SH-SY5Y (cell line): ENCODE measurements around the gene ATP8B4.

Experiments
- GATA2 ChIP-seq: IDR thresholded peaks from 2 replicates; pipeline ENCODE4 v1.6.1; 2011; ENCODE audit warnings: mild to moderate bottlenecking, low read depth, low read length
- GATA3 ChIP-seq: IDR thresholded peaks from 2 replicates; pipeline ENCODE4 v1.6.1; 2011; ENCODE audit warnings: low read depth, mild to moderate bottlenecking, low read length, moderate library complexity

GRCh38 chr15:50108461-50108860, 10.6 kb downstream of the ATP8B4 start:
- TF ChIP-seq GATA2 (no peak), GATA3 (no peak)
